ENCODE results near the gene TRIB2. TPM values are rescaled to one million over a fixed set of nuclear protein-coding genes. Genes with fewer than 3 reads are reported as not detected.

The TRIB2 gene
- polyA plus RNA-seq, 2 donors, result 10.0 to 10.6 TPM

- 39 to 41% methylated on average over 4 of the region's 4 CpGs for WGBS, 2 donors
- H3K9me3 ChIP-seq (ENCODE audit: control insufficient read depth in 2 of 2, insufficient read depth in 1 of 2, low read depth in 1 of 2, low read length in 1 of 2), result no peaks in the 10 kb centered on the region
- H3K36me3 ChIP-seq (ENCODE audit: control insufficient read depth in 2 of 2, insufficient read depth in 2 of 2, low read length in 1 of 2), result no peaks in the 10 kb centered on the region
- H3K27ac ChIP-seq (ENCODE audit: low read depth in 2 of 2, low read length in 1 of 2), result peak overlapping the region in 1 of 2 donors; percentile 49
- H3K4me3 ChIP-seq (ENCODE audit: low read depth in 1 of 2, low read length in 2 of 2), result no peak overlapping the region
- peaks cover 0 to 5% of the 10 kb centered on the region in 2 donors for H3K27me3 ChIP-seq (ENCODE audit: control insufficient read depth in 1 of 2, insufficient read depth in 2 of 2, low read length in 2 of 2)
- H3K4me1 ChIP-seq (ENCODE audit: control insufficient read depth in 2 of 2, insufficient read depth in 2 of 2, low read length in 1 of 2), result peaks cover 2 to 5% of the 10 kb centered on the region in 2 donors
Measured at GRCh38 chr2:12759248-12759647, 42.5 kb downstream of the TRIB2 start.

GRCh38 chr2:12761104-12761503 is 44.4 kb downstream of the TRIB2 start:
- Histone ChIP-seq H3K4me3 (ENCODE audit: low read depth in 1 of 2, low read length in 2 of 2) (no peak overlapping the region), H3K36me3 (ENCODE audit: control insufficient read depth in 2 of 2, insufficient read depth in 2 of 2, low read length in 1 of 2) (no peaks in the 10 kb centered on the region), H3K27me3 (ENCODE audit: control insufficient read depth in 1 of 2, insufficient read depth in 2 of 2, low read length in 2 of 2) (peaks cover 0 to 3% of the 10 kb centered on the region in 2 donors), H3K4me1 (ENCODE audit: control insufficient read depth in 2 of 2, insufficient read depth in 2 of 2, low read length in 1 of 2) (peaks cover 2 to 5% of the 10 kb centered on the region in 2 donors), H3K9me3 (ENCODE audit: control insufficient read depth in 2 of 2, insufficient read depth in 1 of 2, low read depth in 1 of 2, low read length in 1 of 2) (no peaks in the 10 kb centered on the region), H3K27ac (ENCODE audit: low read depth in 2 of 2, low read length in 1 of 2) (no peak overlapping the region)
- WGBS, 2 donors, result 67 to 69% methylated on average over 6 of the region's 6 CpGs

GRCh38 chr2:12762337-12762736 is 45.6 kb downstream of the TRIB2 start:
- Histone ChIP-seq H3K27me3 (ENCODE audit: control insufficient read depth in 1 of 2, insufficient read depth in 2 of 2, low read length in 2 of 2) (peaks cover 0 to 3% of the 10 kb centered on the region in 2 donors), H3K9me3 (ENCODE audit: control insufficient read depth in 2 of 2, insufficient read depth in 1 of 2, low read depth in 1 of 2, low read length in 1 of 2) (no peaks in the 10 kb centered on the region), H3K4me1 (ENCODE audit: control insufficient read depth in 2 of 2, insufficient read depth in 2 of 2, low read length in 1 of 2) (peaks cover 2 to 5% of the 10 kb centered on the region in 2 donors), H3K27ac (ENCODE audit: low read depth in 2 of 2, low read length in 1 of 2) (no peak overlapping the region), H3K4me3 (ENCODE audit: low read depth in 1 of 2, low read length in 2 of 2) (no peak overlapping the region), H3K36me3 (ENCODE audit: control insufficient read depth in 2 of 2, insufficient read depth in 2 of 2, low read length in 1 of 2) (no peaks in the 10 kb centered on the region)
- WGBS, 2 donors, result 95 to 96% methylated on average over 2 of the region's 2 CpGs

- H3K36me3 ChIP-seq (ENCODE audit: control insufficient read depth in 2 of 2, insufficient read depth in 2 of 2, low read length in 1 of 2), result no peaks in the 10 kb centered on the region
- H3K9me3 ChIP-seq (ENCODE audit: control insufficient read depth in 2 of 2, insufficient read depth in 1 of 2, low read depth in 1 of 2, low read length in 1 of 2), result no peaks in the 10 kb centered on the region
- H3K27me3 ChIP-seq (ENCODE audit: control insufficient read depth in 1 of 2, insufficient read depth in 2 of 2, low read length in 2 of 2), result peaks cover 0 to 3% of the 10 kb centered on the region in 2 donors
- H3K4me3 ChIP-seq (ENCODE audit: low read depth in 1 of 2, low read length in 2 of 2), result no peak overlapping the region
- H3K4me1 ChIP-seq (ENCODE audit: control insufficient read depth in 2 of 2, insufficient read depth in 2 of 2, low read length in 1 of 2), result peaks cover 2 to 4% of the 10 kb centered on the region in 2 donors
- H3K27ac ChIP-seq (ENCODE audit: low read depth in 2 of 2, low read length in 1 of 2), result no peak overlapping the region
- WGBS, 2 donors, result 57 to 68% methylated on average over 4 of the region's 4 CpGs
Measured at GRCh38 chr2:12762976-12763375, 46.2 kb downstream of the TRIB2 start.

GRCh38 chr2:12763486-12763885 is 46.8 kb downstream of the TRIB2 start:
- peaks cover 0 to 3% of the 10 kb centered on the region in 2 donors for H3K27me3 ChIP-seq (ENCODE audit: control insufficient read depth in 1 of 2, insufficient read depth in 2 of 2, low read length in 2 of 2)
- H3K27ac ChIP-seq (ENCODE audit: low read depth in 2 of 2, low read length in 1 of 2), result no peak overlapping the region
- H3K4me3 ChIP-seq (ENCODE audit: low read depth in 1 of 2, low read length in 2 of 2), result no peak overlapping the region
- H3K36me3 ChIP-seq (ENCODE audit: control insufficient read depth in 2 of 2, insufficient read depth in 2 of 2, low read length in 1 of 2), result no peaks in the 10 kb centered on the region
- H3K9me3 ChIP-seq (ENCODE audit: control insufficient read depth in 2 of 2, insufficient read depth in 1 of 2, low read depth in 1 of 2, low read length in 1 of 2), result no peaks in the 10 kb centered on the region
- WGBS, 2 donors, result 46 to 54% methylated on average over 4 of the region's 4 CpGs
- peaks cover 2 to 3% of the 10 kb centered on the region in 2 donors for H3K4me1 ChIP-seq (ENCODE audit: control insufficient read depth in 2 of 2, insufficient read depth in 2 of 2, low read length in 1 of 2)

GRCh38 chr2:12764075-12764730 is 47.5 kb downstream of the TRIB2 start:
- H3K9me3 ChIP-seq (ENCODE audit: control insufficient read depth in 2 of 2, insufficient read depth in 1 of 2, low read depth in 1 of 2, low read length in 1 of 2), result no peaks in the 10 kb centered on the region
- H3K27me3 ChIP-seq (ENCODE audit: control insufficient read depth in 1 of 2, insufficient read depth in 2 of 2, low read length in 2 of 2), result peaks cover 0 to 3% of the 10 kb centered on the region in 2 donors
- H3K4me3 ChIP-seq (ENCODE audit: low read depth in 1 of 2, low read length in 2 of 2), result no peak overlapping the region
- H3K4me1 ChIP-seq (ENCODE audit: control insufficient read depth in 2 of 2, insufficient read depth in 2 of 2, low read length in 1 of 2), result peaks cover 0 to under 1% of the 10 kb centered on the region in 2 donors
- WGBS, 2 donors, result 64 to 70% methylated on average over 4 of the region's 4 CpGs
- H3K27ac ChIP-seq (ENCODE audit: low read depth in 2 of 2, low read length in 1 of 2), result no peak overlapping the region
- H3K36me3 ChIP-seq (ENCODE audit: control insufficient read depth in 2 of 2, insufficient read depth in 2 of 2, low read length in 1 of 2), result no peaks in the 10 kb centered on the region

- Histone ChIP-seq H3K4me3 (ENCODE audit: low read depth in 1 of 2, low read length in 2 of 2) (no peak overlapping the region), H3K9me3 (ENCODE audit: control insufficient read depth in 2 of 2, insufficient read depth in 1 of 2, low read depth in 1 of 2, low read length in 1 of 2) (no peaks in the 10 kb centered on the region), H3K27me3 (ENCODE audit: control insufficient read depth in 1 of 2, insufficient read depth in 2 of 2, low read length in 2 of 2) (peaks cover 0 to 3% of the 10 kb centered on the region in 2 donors), H3K36me3 (ENCODE audit: control insufficient read depth in 2 of 2, insufficient read depth in 2 of 2, low read length in 1 of 2) (no peaks in the 10 kb centered on the region), H3K4me1 (ENCODE audit: control insufficient read depth in 2 of 2, insufficient read depth in 2 of 2, low read length in 1 of 2) (no peaks in the 10 kb centered on the region), H3K27ac (ENCODE audit: low read depth in 2 of 2, low read length in 1 of 2) (no peak overlapping the region)
- 85 to 87% methylated on average over 7 of the region's 7 CpGs for WGBS, 2 donors
Measured at GRCh38 chr2:12764849-12765605, 48.3 kb downstream of the TRIB2 start.

- H3K4me1 ChIP-seq (ENCODE audit: control insufficient read depth in 2 of 2, insufficient read depth in 2 of 2, low read length in 1 of 2), result no peaks in the 10 kb centered on the region
- H3K27me3 ChIP-seq (ENCODE audit: control insufficient read depth in 1 of 2, insufficient read depth in 2 of 2, low read length in 2 of 2), result peaks cover 0 to 3% of the 10 kb centered on the region in 2 donors
- no peak overlapping the region for H3K27ac ChIP-seq (ENCODE audit: low read depth in 2 of 2, low read length in 1 of 2)
- 80 to 87% methylated on average over 12 of the region's 12 CpGs for WGBS, 2 donors
- H3K36me3 ChIP-seq (ENCODE audit: control insufficient read depth in 2 of 2, insufficient read depth in 2 of 2, low read length in 1 of 2), result no peaks in the 10 kb centered on the region
- no peaks in the 10 kb centered on the region for H3K9me3 ChIP-seq (ENCODE audit: control insufficient read depth in 2 of 2, insufficient read depth in 1 of 2, low read depth in 1 of 2, low read length in 1 of 2)
- no peak overlapping the region for H3K4me3 ChIP-seq (ENCODE audit: low read depth in 1 of 2, low read length in 2 of 2)
Measured at GRCh38 chr2:12766421-12766879, 49.7 kb downstream of the TRIB2 start.

GRCh38 chr2:12767541-12767940 is 50.8 kb downstream of the TRIB2 start:
- WGBS, 2 donors, result 92% methylated on average over 8 of the region's 8 CpGs
- H3K4me1 ChIP-seq (ENCODE audit: control insufficient read depth in 2 of 2, insufficient read depth in 2 of 2, low read length in 1 of 2), result no peaks in the 10 kb centered on the region
- H3K9me3 ChIP-seq (ENCODE audit: control insufficient read depth in 2 of 2, insufficient read depth in 1 of 2, low read depth in 1 of 2, low read length in 1 of 2), result no peaks in the 10 kb centered on the region
- no peak overlapping the region for H3K27ac ChIP-seq (ENCODE audit: low read depth in 2 of 2, low read length in 1 of 2)
- H3K27me3 ChIP-seq (ENCODE audit: control insufficient read depth in 1 of 2, insufficient read depth in 2 of 2, low read length in 2 of 2), result peaks cover 0 to 1% of the 10 kb centered on the region in 2 donors
- no peak overlapping the region for H3K4me3 ChIP-seq (ENCODE audit: low read depth in 1 of 2, low read length in 2 of 2)
- no peaks in the 10 kb centered on the region for H3K36me3 ChIP-seq (ENCODE audit: control insufficient read depth in 2 of 2, insufficient read depth in 2 of 2, low read length in 1 of 2)

All from esophagus (tissue), 2 donors.